Esophagus muscularis mucosa (tissue), 4 donors: ENCODE measurements around the gene FCHO1. TPM values are rescaled to one million over a fixed set of nuclear protein-coding genes. Genes with fewer than 3 reads are reported as not detected.

Experiments used
- DNase-seq: peaks from one replicate; pipeline ENCODE4 v3.0.0-alpha.2; 2017; ENCODE audit errors: extremely low spot score
- H3K27ac ChIP-seq, 4 donors: fragments of 200-600 bp; sonication (generic); replicated peaks in 1 of 4; 1 replicate in 3 of 4; 2 replicates in 1 of 4; pipeline ENCODE4 v1.5.1; 2016 to 2019; ENCODE audit warnings: mild to moderate bottlenecking in 1 of 4
- H3K27me3 ChIP-seq, 4 donors: fragments of 200-600 bp; sonication (generic); one replicate each; pipeline versions ENCODE4 v1.5.1 to v1.6.0; 2016 to 2019
- H3K36me3 ChIP-seq, 4 donors: fragments of 200-600 bp; sonication (generic); one replicate each; pipeline ENCODE4 v1.5.1; 2016 to 2019
- H3K4me1 ChIP-seq, 4 donors: fragments of 200-600 bp; sonication (generic); one replicate each; pipeline ENCODE4 v1.5.1; 2016 to 2019
- H3K4me3 ChIP-seq, 4 donors: fragments of 200-600 bp; sonication (generic); 1 replicate in 2 of 4; 2 replicates in 2 of 4; pipeline ENCODE4 v1.5.1; 2016 to 2019; ENCODE audit warnings: mild to moderate bottlenecking in 4 of 4, moderate library complexity in 1 of 4
- H3K9me3 ChIP-seq, 4 donors: fragments of 200-600 bp; sonication (generic); 1 replicate in 3 of 4; 2 replicates in 1 of 4; pipeline ENCODE4 v1.5.1; 2016 to 2019
- CTCF ChIP-seq, 3 experiments: fragments of 200-600 bp in 2 of 3; fragments of 450-650 bp in 1 of 3; sonication (generic) in 2 of 3; IDR thresholded peaks; one replicate each; pipeline ENCODE4 v1.5.1; 2017 to 2019; ENCODE audit warnings: antibody characterized with exemption in 3 of 3, mild to moderate bottlenecking in 2 of 3, moderate library complexity in 1 of 3
- EP300 ChIP-seq: sonication (generic); formaldehyde crosslinking; IDR thresholded peaks from one replicate; pipeline ENCODE4 v1.6.1; 2017; ENCODE audit warnings: antibody characterized with exemption
- POLR2A ChIP-seq: fragments of 450-650 bp; IDR thresholded peaks from one replicate; pipeline ENCODE4 v1.6.1; 2017; ENCODE audit warnings: antibody characterized with exemption, moderate library complexity, mild to moderate bottlenecking, low read depth
- POLR2AphosphoS5 ChIP-seq, 2 donors: sonication (generic); formaldehyde crosslinking; IDR thresholded peaks; one replicate each; pipeline ENCODE4 v1.6.1; 2017; ENCODE audit warnings: antibody characterized with exemption in 2 of 2
- WGBS: methylation state at CpG from one replicate; pipeline ENCODE4 v1.1.5; 2018; 5-methylcytosine and 5-hydroxymethylcytosine counted together
- intact Hi-C: fragments of 100-400 bp; cut with DNase I; formaldehyde crosslinking; loops from one replicate; pipeline ENCODE4 v1.15.1; 2023
- total RNA-seq, 4 donors: library from RNA; depleted of rRNA; stranded (reverse); fragments of >200 nt; gene quantifications; one replicate each; pipeline versions ENCODE4 v1.1.0 to v1.2.1, GENCODE V29; 2016

FCHO1 gene
- total RNA-seq, 4 donors from 2014 or later, result 1.6 to 2.9 (median 1.9) TPM

- Histone ChIP-seq H3K9me3 (no peaks in the 10 kb centered on the region), H3K27me3 (no peaks in the 10 kb centered on the region), H3K36me3 (peaks cover 52 to 79% (median 75%) of the 10 kb centered on the region in 4 donors), H3K4me1 (peaks cover 27 to 49% (median 32%) of the 10 kb centered on the region in 4 donors), H3K27ac (no peak overlapping the region), H3K4me3 (no peak overlapping the region)
- TF ChIP-seq POLR2AphosphoS5 (IDR thresholded peaks at IDR 0.05) (no peak), POLR2A (no peak), CTCF (IDR thresholded peaks at IDR 0.05) (peak in 1 of 3 experiments; percentile 7)
- 90% methylated on average over 15 of the region's 21 CpGs for WGBS
- no peak for DNase-seq
- intact Hi-C loops, result no loop called here
These were observed 25.7 kb upstream of the FCHO1 start for GRCh38 chr19:17725422-17726078.

GRCh38 chr19:17726136-17726741 lies 25.0 kb upstream of the FCHO1 start:
- Histone ChIP-seq H3K9me3 (no peaks in the 10 kb centered on the region), H3K4me3 (no peak overlapping the region), H3K27ac (no peak overlapping the region), H3K4me1 (peaks cover 20 to 43% (median 25%) of the 10 kb centered on the region in 4 donors), H3K27me3 (no peaks in the 10 kb centered on the region), H3K36me3 (peaks cover 59 to 86% (median 82%) of the 10 kb centered on the region in 4 donors)
- intact Hi-C loops, result no loop called here
- no peak for DNase-seq
- no peak for TF ChIP-seq EP300
- no peak for TF ChIP-seq POLR2A
- no peak for TF ChIP-seq POLR2AphosphoS5 (IDR thresholded peaks at IDR 0.05)
- no peak for TF ChIP-seq CTCF (IDR thresholded peaks at IDR 0.05)
- WGBS, result 96% methylated on average over 18 of the region's 59 CpGs

GRCh38 chr19:17726964-17727773 lies 24.1 kb upstream of the FCHO1 start:
- H3K36me3 ChIP-seq, result peaks cover 63 to 95% (median 89%) of the 10 kb centered on the region in 4 donors
- no peak for DNase-seq
- no peak overlapping the region for H3K4me3 ChIP-seq
- TF ChIP-seq POLR2A, result no peak
- TF ChIP-seq EP300, result no peak
- no peak for TF ChIP-seq POLR2AphosphoS5 (IDR thresholded peaks at IDR 0.05)
- TF ChIP-seq CTCF (IDR thresholded peaks at IDR 0.05), result no peak
- no peaks in the 10 kb centered on the region for H3K9me3 ChIP-seq
- WGBS, result 87% methylated on average over 26 of the region's 62 CpGs
- no peaks in the 10 kb centered on the region for H3K27me3 ChIP-seq
- H3K27ac ChIP-seq, result no peak overlapping the region
- intact Hi-C loops, result no loop called here
- H3K4me1 ChIP-seq, result peaks cover 10 to 40% (median 16%) of the 10 kb centered on the region in 4 donors

- Histone ChIP-seq H3K4me3 (no peak overlapping the region), H3K36me3 (peaks cover 63 to 99% (median 96%) of the 10 kb centered on the region in 4 donors), H3K4me1 (peaks cover 4 to 33% (median 9%) of the 10 kb centered on the region in 4 donors), H3K27ac (no peak overlapping the region), H3K9me3 (no peaks in the 10 kb centered on the region), H3K27me3 (no peaks in the 10 kb centered on the region)
- WGBS, result 85% methylated on average over 6 of the region's 19 CpGs
- intact Hi-C loops, result no loop called here
- TF ChIP-seq POLR2AphosphoS5 (IDR thresholded peaks at IDR 0.05), result no peak
- TF ChIP-seq CTCF (IDR thresholded peaks at IDR 0.05), result no peak
- no peak for TF ChIP-seq EP300
- no peak for TF ChIP-seq POLR2A
- no peak for DNase-seq
These were observed 23.4 kb upstream of the FCHO1 start for GRCh38 chr19:17727843-17728242.
